Brain microvascular endothelial cell (primary cell): Measurements from ENCODE around the gene NEK7.

Experiments used
- DNase-seq: peaks from one replicate; pipeline ENCODE4 v3.0.0-alpha.2; 2020
- H3K27ac ChIP-seq: fragments of 250-450 bp; sonication (Bioruptor Pico); 2 replicates; pipeline ENCODE4 v1.5.1; 2020; ENCODE audit warnings: mild to moderate bottlenecking, moderate library complexity
- H3K27me3 ChIP-seq: fragments of 250-450 bp; sonication (Bioruptor Pico); replicated peaks from 2 replicates; pipeline ENCODE4 v1.5.1; 2020; ENCODE audit warnings: mild to moderate bottlenecking
- H3K36me3 ChIP-seq: fragments of 250-450 bp; sonication (Bioruptor Pico); replicated peaks from 2 replicates; pipeline ENCODE4 v1.5.1; 2020; ENCODE audit warnings: mild to moderate bottlenecking
- H3K4me3 ChIP-seq: 2 replicates; pipeline ENCODE4 v1.5.1; 2011; ENCODE audit warnings: low read depth, mild to moderate bottlenecking, control low read depth, low read length, moderate library complexity
- in situ Hi-C: cut with HindIII; loops from 2 replicates; pipeline ENCODE4 v1.10.0; 2017; ENCODE audit warnings: low sequenced_read_pairs, low pct_ligation_motif_present
- TF ChIP-seq, protein P1 (sequence below): IDR thresholded peaks from 2 replicates; pipeline ENCODE4 v1.5.1; 2011; ENCODE audit warnings: low read depth, mild to moderate bottlenecking, moderate library complexity, low read length, control low read depth, inconsistent platforms; ENCODE audit errors: missing control alignments

The NEK7 gene

DNA sequence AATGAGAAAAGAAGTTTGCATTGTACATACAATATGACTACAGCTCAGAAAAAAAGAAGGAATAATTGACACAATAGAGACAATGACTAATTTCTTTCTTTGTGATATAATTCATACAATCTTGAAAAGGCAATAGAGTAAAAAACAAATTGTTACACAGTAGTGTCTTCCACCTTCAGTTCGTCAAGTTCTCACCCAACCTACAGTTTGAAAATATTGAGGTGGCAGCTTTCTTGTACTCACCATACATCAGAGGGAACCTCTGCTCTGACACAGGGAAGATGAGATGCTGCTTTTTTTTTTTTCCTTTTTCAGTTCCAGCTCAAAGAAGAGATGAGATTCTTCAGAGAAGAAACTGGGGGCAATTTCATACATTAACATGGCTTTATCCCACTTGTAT, 210.5 kb downstream of the NEK7 start:
- H3K36me3 ChIP-seq, result no peaks in the 10 kb centered on the region
- no peaks in the 10 kb centered on the region for H3K27me3 ChIP-seq
- no peak overlapping the region for H3K4me3 ChIP-seq
- in situ Hi-C loops, result no loop called here
- H3K27ac ChIP-seq, result no peak overlapping the region
- no peak for DNase-seq
- TF ChIP-seq, protein P1, sequence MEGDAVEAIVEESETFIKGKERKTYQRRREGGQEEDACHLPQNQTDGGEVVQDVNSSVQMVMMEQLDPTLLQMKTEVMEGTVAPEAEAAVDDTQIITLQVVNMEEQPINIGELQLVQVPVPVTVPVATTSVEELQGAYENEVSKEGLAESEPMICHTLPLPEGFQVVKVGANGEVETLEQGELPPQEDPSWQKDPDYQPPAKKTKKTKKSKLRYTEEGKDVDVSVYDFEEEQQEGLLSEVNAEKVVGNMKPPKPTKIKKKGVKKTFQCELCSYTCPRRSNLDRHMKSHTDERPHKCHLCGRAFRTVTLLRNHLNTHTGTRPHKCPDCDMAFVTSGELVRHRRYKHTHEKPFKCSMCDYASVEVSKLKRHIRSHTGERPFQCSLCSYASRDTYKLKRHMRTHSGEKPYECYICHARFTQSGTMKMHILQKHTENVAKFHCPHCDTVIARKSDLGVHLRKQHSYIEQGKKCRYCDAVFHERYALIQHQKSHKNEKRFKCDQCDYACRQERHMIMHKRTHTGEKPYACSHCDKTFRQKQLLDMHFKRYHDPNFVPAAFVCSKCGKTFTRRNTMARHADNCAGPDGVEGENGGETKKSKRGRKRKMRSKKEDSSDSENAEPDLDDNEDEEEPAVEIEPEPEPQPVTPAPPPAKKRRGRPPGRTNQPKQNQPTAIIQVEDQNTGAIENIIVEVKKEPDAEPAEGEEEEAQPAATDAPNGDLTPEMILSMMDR, result no peak

DNA sequence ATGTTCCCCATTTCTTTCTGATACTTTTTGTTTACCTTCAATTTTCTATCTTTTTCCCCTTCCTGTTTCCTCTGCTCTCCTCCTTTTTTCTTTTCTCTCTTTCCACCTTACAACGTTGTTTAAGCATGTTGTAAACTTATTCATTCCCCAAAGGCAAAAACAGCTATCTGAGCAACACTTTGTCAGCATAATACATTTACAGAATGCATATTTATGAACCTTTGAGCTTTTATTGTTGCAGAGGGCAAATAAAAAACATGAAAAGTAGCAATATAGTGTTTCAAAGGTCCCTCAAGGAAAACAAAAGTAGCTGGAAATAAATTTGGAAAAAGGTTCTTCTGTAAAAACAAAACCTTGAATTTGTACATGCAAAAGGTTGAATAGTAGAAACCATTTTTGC, 214.2 kb downstream of the NEK7 start:
- in situ Hi-C loops, result no loop called here

More for the DNA sequence above, 214.2 kb downstream of the NEK7 start:
- no peak for DNase-seq
- Histone ChIP-seq H3K4me3 (no peak overlapping the region), H3K27ac (no peak overlapping the region), H3K27me3 (no peaks in the 10 kb centered on the region), H3K36me3 (no peaks in the 10 kb centered on the region)
- TF ChIP-seq, protein P1, result no peak
